IPS-15b (cell line): Measurements from ENCODE around the gene RUVBL1.

Source experiments
- H3K27me3 ChIP-seq: one replicate; pipeline ENCODE4 v1.6.1; 2013; ENCODE audit warnings: low read length; ENCODE audit not compliant: control insufficient read depth, insufficient read depth
- H3K36me3 ChIP-seq: one replicate; pipeline ENCODE4 v1.6.1; 2013; ENCODE audit warnings: low read length; ENCODE audit not compliant: control insufficient read depth, insufficient read depth
- H3K4me1 ChIP-seq: one replicate; pipeline ENCODE4 v1.6.1; 2013; ENCODE audit warnings: mild to moderate bottlenecking, low read length; ENCODE audit not compliant: control insufficient read depth, insufficient read depth
- H3K4me3 ChIP-seq: one replicate; pipeline ENCODE4 v1.5.1; 2013; ENCODE audit warnings: low read depth, low read length
- H3K9ac ChIP-seq: one replicate; pipeline ENCODE4 v1.6.1; 2013; ENCODE audit warnings: low read depth, mild to moderate bottlenecking, low read length
- H3K9me3 ChIP-seq: one replicate; pipeline ENCODE4 v1.6.1; 2013; ENCODE audit warnings: mild to moderate bottlenecking, low read length; ENCODE audit not compliant: control insufficient read depth, insufficient read depth

RUVBL1 gene

DNA sequence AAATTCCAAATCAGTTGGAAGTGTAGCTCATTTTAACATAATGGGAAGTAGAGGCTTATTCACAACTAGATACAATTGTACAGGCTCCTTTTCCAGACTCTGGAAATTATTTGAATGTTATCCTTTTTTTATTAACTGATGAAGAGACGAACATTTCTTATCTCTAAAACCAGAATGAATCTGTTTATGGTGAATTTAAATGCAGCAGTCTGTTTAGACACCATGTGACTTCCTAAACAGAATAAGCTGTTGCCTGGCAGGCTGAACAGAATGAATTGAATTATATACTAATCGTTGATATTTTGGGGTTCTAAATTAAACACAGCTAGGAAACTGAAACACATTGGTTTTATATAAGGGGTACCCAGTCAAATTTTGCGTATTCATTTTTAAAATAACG lies 67.4 kb downstream of the RUVBL1 start:
- Histone ChIP-seq H3K27me3 (no peaks in the 10 kb centered on the region), H3K9me3 (no peaks in the 10 kb centered on the region), H3K4me3 (no peak overlapping the region), H3K36me3 (peaks cover 34% of the 10 kb centered on the region), H3K9ac (no peak overlapping the region), H3K4me1 (peaks cover 6% of the 10 kb centered on the region)

DNA sequence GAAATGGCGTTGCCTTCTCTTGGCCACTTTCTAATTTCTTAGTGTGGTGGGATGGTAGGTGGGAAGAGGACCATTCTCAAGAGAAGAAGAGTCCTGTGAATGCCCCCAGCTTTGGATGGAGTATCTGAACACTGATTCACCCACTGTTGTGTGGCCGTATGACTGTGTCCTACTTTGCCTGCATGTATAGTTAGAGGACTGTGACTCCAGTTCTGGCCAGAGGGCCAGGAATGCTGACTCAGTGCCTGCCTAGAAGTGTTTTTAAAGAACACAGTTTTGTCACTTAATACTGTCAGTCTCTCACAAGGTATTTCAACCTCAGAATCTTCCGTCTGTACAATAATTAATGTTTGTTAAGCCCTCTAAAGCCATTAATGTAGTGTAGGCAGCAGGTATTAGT lies 69.2 kb downstream of the RUVBL1 start:
- peak overlapping the region; percentile 41 for H3K9ac ChIP-seq
- H3K9me3 ChIP-seq, result no peaks in the 10 kb centered on the region
- peaks cover 6% of the 10 kb centered on the region for H3K4me1 ChIP-seq
- H3K27me3 ChIP-seq, result no peaks in the 10 kb centered on the region
- H3K36me3 ChIP-seq, result peaks cover 17% of the 10 kb centered on the region
- H3K4me3 ChIP-seq, result peak overlapping the region; percentile 14

DNA sequence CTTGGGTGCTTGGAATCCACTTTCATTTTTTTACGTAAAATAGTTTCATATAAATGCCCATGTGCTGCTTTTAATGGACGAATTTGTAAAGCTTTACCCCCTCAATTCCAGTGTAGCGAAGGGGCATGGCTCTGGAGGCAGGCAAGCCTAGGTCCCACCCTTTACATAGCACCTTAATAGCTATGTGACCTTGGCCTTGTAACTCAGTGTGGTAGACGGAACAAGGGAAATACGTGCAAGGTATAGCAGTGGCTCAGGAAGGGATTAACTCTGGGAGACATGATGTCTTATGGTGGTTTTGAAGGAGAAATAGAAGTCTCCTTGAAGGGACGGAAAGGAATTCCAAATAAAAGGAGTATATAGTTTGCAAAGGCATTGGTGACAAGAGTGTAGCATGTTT lies 70.0 kb downstream of the RUVBL1 start:
- H3K9me3 ChIP-seq, result no peaks in the 10 kb centered on the region
- peak overlapping the region; percentile 78 for H3K4me3 ChIP-seq
- peaks cover 16% of the 10 kb centered on the region for H3K36me3 ChIP-seq
- H3K27me3 ChIP-seq, result no peaks in the 10 kb centered on the region
- H3K4me1 ChIP-seq, result peaks cover 6% of the 10 kb centered on the region
- peak overlapping the region; percentile 89 for H3K9ac ChIP-seq

DNA sequence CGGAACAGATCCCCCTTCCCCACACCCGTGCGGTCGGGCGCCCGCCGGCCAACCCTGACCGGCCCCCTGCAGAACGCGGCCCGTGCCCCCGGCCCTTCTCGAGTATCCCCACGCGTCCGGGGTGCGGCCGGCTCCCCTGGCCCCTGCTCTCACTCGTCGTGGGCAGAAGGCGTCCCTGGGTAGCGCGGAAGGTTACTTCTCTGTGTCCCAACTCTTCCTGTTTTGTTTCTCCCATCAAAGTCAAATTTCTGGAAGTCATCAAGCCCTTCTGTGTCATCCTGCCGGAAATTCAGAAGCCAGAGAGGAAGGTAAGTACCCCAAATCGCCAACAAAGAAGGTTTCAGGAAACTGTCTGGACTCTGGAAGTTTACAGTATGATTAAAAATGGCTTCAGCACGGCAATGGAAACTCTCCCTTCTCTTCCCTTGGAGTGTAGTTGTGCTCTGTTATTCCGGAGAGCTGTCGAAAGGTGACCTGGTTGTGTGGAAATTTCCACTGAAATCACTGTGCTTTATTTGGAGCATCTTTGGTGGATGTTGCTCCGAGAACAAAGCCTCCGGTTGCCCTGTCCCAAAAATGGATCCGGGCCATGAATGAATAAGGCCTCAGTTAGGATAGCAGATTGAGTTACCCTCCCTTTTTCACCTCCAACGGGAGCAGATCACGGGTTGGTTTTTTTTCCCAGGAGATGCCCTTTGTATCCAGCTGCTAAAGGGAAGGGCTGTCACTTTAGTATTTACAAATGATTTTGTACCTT lies 70.8 kb downstream of the RUVBL1 start:
- Histone ChIP-seq H3K4me1 (peaks cover 6% of the 10 kb centered on the region), H3K4me3 (peak overlapping the region; percentile 78), H3K27me3 (no peaks in the 10 kb centered on the region), H3K9me3 (no peaks in the 10 kb centered on the region), H3K9ac (peak overlapping the region; percentile 89), H3K36me3 (peaks cover 10% of the 10 kb centered on the region)

DNA sequence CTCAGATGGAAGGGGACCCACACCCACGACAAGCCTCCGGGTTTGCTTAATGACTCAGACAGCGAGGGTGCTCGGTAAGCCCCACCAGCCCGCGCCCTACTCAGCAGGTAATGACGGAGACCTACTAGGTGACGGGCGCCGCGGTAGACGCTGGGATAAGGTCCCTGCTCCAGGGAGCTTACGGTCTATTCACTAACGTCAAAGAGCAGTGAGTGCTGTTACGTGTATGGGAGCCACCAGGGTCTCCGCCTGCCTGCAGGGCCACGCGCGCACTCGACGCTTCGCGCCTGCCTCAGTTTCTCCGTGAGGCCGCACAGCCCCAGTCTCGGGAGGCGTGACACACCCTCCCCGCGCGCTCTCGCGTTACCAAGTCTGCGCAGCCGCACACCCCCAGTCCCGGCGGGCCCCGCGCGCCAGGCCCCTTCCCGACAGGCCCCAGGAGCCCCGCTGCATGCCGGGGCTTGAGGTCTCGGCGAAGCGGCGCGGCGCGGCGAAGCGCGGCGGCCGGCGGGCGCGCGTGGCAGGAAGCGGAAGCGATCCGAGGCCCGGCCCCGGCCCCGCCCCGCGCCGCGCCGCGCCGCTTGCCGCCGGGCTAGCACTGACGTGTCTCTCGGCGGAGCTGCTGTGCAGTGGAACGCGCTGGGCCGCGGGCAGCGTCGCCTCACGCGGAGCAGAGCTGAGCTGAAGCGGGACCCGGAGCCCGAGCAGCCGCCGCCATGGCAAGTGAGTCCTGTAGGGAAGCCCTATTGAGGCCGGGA lies 71.6 kb downstream of the RUVBL1 start, which contains the start of gene SEC61A1:
SEC61A1 (plus strand) TSS at position 601 of the 758 bp plus-strand sequence; CDS start at position 717, 116 bp downstream.
- Histone ChIP-seq H3K36me3 (peaks cover 4% of the 10 kb centered on the region), H3K9me3 (no peaks in the 10 kb centered on the region), H3K27me3 (no peaks in the 10 kb centered on the region), H3K4me1 (peaks cover 6% of the 10 kb centered on the region), H3K9ac (peak within 1 kb of the TSS; percentile 92), H3K4me3 (peak within 1 kb of the TSS; percentile 92)

DNA sequence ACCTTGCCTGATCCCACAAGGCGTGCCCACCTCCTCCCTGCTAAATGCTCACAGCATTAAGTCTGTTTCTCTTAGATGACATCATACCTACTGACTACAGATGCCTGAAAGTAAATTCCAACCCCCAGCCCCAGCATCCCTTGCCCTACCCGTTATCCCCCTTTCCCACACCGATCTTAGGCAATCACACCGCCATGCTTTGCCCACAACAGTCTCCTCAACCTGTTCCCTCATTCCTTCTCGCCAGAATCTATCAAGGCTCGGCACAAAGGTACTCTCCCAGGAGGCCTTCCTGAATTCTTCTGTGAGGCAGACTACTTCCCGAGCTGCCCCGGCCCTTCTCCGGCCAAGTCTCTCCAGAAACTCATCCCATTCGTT lies 72.2 kb downstream of the RUVBL1 start:
- no peaks in the 10 kb centered on the region for H3K9me3 ChIP-seq
- no peaks in the 10 kb centered on the region for H3K27me3 ChIP-seq
- H3K4me3 ChIP-seq, result peak overlapping the region; percentile 92
- H3K4me1 ChIP-seq, result peaks cover 6% of the 10 kb centered on the region
- H3K9ac ChIP-seq, result peak overlapping the region; percentile 92
- H3K36me3 ChIP-seq, result peaks cover 2% of the 10 kb centered on the region

DNA sequence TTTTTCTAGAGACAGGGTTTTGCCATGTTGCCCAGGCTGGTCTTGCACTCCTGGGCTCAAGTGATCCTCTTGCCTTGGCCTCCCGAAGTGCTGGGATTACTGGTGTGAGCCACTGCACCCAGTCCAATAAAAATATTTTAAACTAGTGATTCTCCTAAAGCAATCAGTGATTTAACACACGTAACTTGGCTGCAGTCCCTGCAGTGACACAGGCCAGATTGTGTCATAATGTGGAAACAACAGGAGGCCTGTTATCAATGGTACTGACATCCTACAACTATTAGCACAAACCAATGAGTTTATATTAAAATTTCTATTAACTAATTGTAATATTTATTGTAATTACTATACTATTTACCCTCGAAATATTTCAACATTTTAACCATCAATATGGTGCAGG lies 73.0 kb downstream of the RUVBL1 start:
- Histone ChIP-seq H3K9me3 (no peaks in the 10 kb centered on the region), H3K9ac (no peak overlapping the region), H3K4me1 (peaks cover 6% of the 10 kb centered on the region), H3K4me3 (no peak overlapping the region), H3K27me3 (no peaks in the 10 kb centered on the region), H3K36me3 (peaks cover 2% of the 10 kb centered on the region)

DNA sequence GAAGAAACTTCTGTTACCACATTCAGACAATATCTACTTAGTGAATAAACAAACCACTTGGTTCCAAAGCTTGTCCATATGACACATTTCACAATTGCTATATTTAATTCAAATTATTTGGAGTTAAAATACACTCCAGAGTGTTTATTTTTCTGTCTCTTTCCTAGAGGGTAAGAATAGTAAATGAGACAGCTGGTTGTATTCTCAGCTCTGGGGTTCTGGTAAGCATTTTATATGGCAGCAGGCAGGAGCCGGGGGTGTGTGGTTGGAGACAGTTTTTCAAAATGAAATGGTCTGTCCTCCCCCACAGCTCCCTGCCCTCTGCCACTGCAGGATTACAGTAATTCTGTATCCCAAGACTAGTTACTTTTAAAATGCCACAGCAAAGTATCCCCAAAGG lies 82.3 kb downstream of the RUVBL1 start:
- no peaks in the 10 kb centered on the region for H3K9me3 ChIP-seq
- H3K36me3 ChIP-seq, result no peaks in the 10 kb centered on the region
- H3K9ac ChIP-seq, result no peak overlapping the region
- H3K4me3 ChIP-seq, result no peak overlapping the region
- H3K4me1 ChIP-seq, result no peaks in the 10 kb centered on the region
- peaks cover 6% of the 10 kb centered on the region for H3K27me3 ChIP-seq

DNA sequence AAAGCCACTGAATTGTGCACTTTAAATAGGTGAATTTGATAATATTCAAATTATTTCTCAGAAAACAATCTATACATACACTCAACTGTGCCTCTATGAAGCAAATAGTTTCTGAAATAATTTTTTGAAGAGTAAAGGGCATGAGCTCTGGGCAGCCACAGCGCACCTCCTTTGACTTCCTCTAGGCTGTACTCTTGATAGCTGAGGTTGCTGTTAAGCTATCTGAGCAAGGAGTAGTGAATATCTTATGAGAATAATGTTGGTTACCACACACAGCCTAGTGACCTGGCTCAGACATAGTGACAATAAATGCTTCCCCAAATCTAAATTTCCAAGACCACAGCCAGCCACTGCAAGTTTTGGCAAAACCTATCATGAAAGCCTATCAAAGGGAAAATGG lies 83.0 kb downstream of the RUVBL1 start:
- Histone ChIP-seq H3K9me3 (no peaks in the 10 kb centered on the region), H3K9ac (no peak overlapping the region), H3K27me3 (peaks cover 6% of the 10 kb centered on the region), H3K4me3 (no peak overlapping the region), H3K36me3 (no peaks in the 10 kb centered on the region), H3K4me1 (no peaks in the 10 kb centered on the region)

DNA sequence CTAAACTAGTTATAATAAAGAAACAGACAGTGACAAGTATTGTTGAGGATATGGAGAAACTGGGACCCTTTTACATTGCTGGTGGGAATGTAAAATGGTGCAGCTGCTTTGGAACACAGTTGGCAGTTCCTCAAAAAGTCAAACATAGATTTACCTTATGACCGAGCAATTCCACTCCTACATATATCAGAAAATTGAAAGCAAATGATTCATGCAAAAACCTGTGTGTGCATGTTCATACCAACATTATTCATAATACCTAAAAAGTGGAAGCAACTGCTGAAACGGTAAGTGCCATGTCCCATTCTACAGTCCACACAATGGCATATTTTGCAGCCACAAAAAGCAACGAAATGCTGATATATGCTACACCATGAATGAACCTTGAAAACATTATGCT lies 83.6 kb downstream of the RUVBL1 start:
- peaks cover 6% of the 10 kb centered on the region for H3K27me3 ChIP-seq
- no peaks in the 10 kb centered on the region for H3K4me1 ChIP-seq
- H3K36me3 ChIP-seq, result no peaks in the 10 kb centered on the region
- no peak overlapping the region for H3K9ac ChIP-seq
- H3K4me3 ChIP-seq, result no peak overlapping the region
- no peaks in the 10 kb centered on the region for H3K9me3 ChIP-seq

DNA sequence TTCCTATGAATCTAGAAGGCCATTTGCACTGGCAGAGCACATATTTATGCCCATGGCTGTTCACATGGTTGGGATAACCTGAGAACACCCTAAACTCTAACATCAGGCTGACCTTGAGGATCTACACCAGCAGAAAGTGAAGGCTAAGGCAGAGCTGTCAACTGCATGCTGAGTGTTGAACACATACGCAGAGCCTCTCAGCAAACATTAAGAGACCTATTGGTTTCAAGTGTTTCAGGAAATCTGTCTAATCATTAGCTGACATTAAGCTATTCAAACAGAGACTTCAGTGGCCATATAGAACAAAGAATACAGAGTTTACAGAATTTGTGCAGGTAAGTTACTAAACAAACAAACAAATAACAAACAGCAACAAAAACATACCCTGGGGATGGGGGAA lies 87.5 kb downstream of the RUVBL1 start:
- Histone ChIP-seq H3K9me3 (no peaks in the 10 kb centered on the region), H3K27me3 (no peaks in the 10 kb centered on the region), H3K4me1 (no peaks in the 10 kb centered on the region), H3K4me3 (no peak overlapping the region), H3K36me3 (no peaks in the 10 kb centered on the region), H3K9ac (no peak overlapping the region)

DNA sequence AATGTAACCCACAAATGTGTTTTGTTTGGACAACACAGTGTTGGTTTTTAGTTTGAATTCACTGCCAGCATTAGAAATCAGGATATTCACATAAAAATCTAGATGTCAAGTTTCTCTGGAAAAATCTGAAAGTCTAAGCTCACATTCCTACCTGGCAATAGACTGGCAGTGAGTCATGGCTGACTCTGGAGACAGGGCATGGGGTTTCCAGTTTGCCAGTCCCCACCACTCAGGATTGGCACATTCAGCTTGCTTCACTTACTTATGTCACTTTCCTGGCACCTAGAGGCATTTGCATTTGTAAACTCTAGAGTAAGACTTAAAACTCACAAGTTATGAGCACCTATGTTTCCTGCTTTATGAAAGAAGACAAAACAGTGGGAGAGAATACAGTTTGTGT lies 90.5 kb downstream of the RUVBL1 start:
- H3K36me3 ChIP-seq, result no peaks in the 10 kb centered on the region
- H3K9ac ChIP-seq, result no peak overlapping the region
- no peaks in the 10 kb centered on the region for H3K4me1 ChIP-seq
- no peak overlapping the region for H3K4me3 ChIP-seq
- no peaks in the 10 kb centered on the region for H3K9me3 ChIP-seq
- H3K27me3 ChIP-seq, result no peaks in the 10 kb centered on the region
